ENCODE data around the gene ZNF148.
"Not testable (repeated sequence)": the region's sequence is repeated elsewhere in the genome, so short reads cannot be mapped to it uniquely, and the experiment has no call there.

ZNF148 gene, protein sequence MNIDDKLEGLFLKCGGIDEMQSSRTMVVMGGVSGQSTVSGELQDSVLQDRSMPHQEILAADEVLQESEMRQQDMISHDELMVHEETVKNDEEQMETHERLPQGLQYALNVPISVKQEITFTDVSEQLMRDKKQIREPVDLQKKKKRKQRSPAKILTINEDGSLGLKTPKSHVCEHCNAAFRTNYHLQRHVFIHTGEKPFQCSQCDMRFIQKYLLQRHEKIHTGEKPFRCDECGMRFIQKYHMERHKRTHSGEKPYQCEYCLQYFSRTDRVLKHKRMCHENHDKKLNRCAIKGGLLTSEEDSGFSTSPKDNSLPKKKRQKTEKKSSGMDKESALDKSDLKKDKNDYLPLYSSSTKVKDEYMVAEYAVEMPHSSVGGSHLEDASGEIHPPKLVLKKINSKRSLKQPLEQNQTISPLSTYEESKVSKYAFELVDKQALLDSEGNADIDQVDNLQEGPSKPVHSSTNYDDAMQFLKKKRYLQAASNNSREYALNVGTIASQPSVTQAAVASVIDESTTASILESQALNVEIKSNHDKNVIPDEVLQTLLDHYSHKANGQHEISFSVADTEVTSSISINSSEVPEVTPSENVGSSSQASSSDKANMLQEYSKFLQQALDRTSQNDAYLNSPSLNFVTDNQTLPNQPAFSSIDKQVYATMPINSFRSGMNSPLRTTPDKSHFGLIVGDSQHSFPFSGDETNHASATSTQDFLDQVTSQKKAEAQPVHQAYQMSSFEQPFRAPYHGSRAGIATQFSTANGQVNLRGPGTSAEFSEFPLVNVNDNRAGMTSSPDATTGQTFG

DNA sequence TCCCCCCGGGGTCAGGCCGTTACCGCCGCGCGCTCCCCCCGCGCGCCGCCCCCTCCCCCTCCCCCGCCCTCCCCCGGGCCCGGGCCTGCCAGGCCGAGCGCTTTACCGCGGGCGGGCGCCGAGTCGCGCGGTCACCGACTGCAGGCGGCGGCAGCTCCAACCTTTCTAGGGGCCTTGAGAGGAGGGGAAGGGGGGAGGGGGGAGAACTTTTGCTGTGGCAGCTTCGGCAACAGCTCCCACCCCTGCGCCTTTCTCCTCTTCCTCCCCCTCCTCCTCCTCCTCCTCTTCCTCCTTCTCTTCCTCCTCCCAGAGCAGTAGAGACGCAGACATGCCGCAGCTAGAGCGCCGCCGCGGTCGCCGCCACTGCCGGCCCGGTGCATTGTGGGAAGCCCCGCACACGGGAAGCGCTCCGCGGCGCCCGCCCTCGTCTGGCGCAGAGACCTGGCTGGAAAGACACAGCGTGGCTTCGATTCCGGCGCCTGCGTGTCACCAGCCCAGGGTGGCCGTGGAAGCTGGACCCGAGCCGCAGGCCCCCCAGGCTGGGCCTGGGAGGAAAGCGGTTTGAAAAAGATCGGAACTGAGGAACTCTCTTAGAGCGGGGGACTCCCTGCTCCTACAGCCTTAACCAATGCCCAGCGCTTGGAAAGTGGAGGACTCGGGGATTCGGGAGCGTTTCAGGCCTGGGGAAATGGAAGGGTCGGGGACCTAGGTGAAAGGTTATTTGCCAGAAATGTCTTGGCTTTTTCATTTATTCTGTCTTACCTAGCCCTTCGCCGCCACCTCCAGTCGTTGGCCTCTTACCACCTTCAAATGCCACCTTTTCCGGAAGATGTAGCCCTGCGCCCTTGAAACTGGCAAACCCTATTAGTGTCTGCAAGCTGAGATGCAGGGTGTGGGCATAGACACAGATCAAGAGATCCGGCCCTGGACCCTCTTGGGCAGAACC is at the start of gene ZNF148:
Gene ZNF148, minus strand, starts transcription at position 330 of the 946 bp plus-strand sequence. CDS start 61,685 bp downstream, outside the sequence.
- DNase-seq = peak; percentile 82

GRCh38 chr3:125418306-125418705 is 43.2 kb upstream of the ZNF148 start:
- DNase-seq = no peak

DNA sequence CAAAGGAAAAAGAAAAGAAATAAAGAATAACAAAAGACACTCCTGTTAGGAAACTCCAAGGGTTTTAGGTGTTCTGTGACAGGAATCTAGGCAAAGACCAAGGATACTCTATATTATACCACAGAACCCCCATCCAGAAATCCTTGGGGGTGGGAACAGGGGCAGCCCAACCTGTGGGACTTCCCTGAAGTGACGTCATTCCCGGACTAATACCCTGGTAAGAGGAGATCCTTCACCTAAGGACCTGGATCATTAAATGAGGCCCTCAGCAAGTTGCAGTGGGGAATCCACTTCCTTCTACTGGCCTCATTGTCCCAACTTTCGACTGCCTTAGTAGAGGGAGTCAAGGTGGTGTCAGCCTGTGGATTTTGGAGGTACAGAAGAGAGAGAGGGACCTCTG is 41.1 kb upstream of the ZNF148 start:
- DNase-seq = no peak

GRCh38 chr3:125414669-125415068 is 39.5 kb upstream of the ZNF148 start:
- DNase-seq = no peak

- no peak for DNase-seq
These were observed 35.8 kb upstream of the ZNF148 start for GRCh38 chr3:125410922-125411321.

DNA sequence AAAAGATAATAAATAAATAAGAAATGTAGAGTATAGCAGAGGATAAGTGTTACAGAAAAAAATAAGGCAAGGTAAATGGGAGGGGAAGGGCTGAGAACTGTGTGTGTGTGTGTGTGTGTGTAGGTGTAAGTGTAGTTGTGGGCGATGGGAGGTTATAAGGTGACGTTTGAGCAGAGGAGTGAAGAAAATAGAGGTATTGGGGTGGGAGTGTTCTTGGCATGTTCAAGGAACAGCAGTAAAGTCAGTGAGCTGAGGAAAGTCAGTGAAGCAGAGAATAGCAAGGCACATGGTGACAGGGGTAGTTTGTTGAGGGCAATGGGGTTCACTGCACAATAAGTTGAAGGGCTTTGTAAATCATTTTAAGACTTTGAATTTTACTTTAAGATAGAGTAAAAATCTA is 30.9 kb upstream of the ZNF148 start:
- peak; percentile 93 for DNase-seq

GRCh38 chr3:125405515-125405914 is 30.4 kb upstream of the ZNF148 start:
- not testable (repeated sequence) for DNase-seq

GRCh38 chr3:125403789-125404188 is 28.7 kb upstream of the ZNF148 start:
- DNase-seq = peak; percentile 50

GRCh38 chr3:125402639-125403038 is 27.5 kb upstream of the ZNF148 start:
- DNase-seq = no peak

- DNase-seq = peak; percentile 91
These were observed 26.3 kb upstream of the ZNF148 start for GRCh38 chr3:125401402-125401801.

- no peak for DNase-seq
These were observed 23.8 kb upstream of the ZNF148 start for GRCh38 chr3:125398952-125399351.

GRCh38 chr3:125395091-125395490 is 20.0 kb upstream of the ZNF148 start:
- no peak for DNase-seq

DNA sequence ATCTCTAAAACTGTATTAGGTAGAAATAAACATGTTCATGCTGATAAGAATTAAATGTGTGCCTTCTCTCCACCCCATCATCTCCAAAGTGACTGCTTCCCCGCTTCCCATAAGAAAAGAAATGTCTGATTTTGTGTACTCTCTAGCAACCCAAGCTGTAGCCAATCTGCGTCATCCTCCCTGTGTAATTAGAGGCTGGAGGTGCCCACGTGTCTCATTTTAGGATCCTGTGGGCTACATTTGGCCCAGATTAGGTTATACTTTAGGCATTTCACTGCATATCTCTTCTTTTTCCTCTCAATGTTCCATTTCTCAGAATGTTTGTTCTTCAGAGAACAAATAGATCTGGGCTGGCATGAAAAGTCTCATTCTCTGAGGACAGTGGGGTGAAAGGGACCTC is 19.3 kb upstream of the ZNF148 start:
- DNase-seq = no peak

- no peak for DNase-seq
These were observed 14.2 kb upstream of the ZNF148 start for GRCh38 chr3:125389282-125389681.

DNA sequence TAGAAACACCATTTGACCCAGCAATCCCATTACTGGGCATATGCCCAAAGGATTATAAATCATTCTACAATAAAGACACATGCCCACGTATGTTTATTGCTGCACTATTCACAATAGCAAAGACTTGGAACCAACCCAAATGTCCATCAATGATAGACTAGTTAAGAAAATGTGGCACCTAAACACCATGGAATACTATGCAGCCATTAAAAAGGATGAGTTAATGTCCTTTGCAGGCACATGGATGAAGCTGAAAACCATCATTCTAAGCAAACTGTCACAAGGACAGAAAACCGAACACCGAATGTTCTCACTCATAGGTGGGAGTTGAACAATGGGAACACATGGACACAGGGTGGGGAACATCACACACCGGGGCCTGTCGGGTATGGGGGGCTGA is 13.2 kb upstream of the ZNF148 start:
- DNase-seq = not testable (repeated sequence)

GRCh38 chr3:125386811-125387210 is 11.7 kb upstream of the ZNF148 start:
- peak; percentile 88 for DNase-seq

- no peak for DNase-seq
These were observed 8.6 kb upstream of the ZNF148 start for GRCh38 chr3:125383744-125384143.

DNA sequence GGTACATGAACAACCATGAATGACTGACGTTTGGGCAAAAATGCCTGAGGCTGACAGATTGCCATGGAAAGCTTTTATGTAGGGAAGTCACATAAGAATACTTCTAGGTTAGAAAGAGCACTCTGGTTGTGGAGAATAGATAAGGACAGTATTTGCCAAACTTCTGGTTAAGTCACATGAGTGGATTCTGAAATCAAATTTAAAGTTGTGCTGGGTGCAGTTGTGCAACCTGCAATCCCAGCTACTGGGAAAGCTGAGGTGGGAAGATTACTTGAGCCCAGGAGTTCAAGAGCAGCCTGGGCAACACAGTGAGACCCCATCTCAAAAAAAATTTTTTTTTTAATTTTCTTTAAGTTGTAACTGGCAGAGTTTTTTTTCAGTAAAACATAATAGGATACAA is 7.2 kb upstream of the ZNF148 start:
- no peak for DNase-seq

- DNase-seq = peak; percentile 49
These were observed 6.6 kb upstream of the ZNF148 start for GRCh38 chr3:125381743-125382142.

DNA sequence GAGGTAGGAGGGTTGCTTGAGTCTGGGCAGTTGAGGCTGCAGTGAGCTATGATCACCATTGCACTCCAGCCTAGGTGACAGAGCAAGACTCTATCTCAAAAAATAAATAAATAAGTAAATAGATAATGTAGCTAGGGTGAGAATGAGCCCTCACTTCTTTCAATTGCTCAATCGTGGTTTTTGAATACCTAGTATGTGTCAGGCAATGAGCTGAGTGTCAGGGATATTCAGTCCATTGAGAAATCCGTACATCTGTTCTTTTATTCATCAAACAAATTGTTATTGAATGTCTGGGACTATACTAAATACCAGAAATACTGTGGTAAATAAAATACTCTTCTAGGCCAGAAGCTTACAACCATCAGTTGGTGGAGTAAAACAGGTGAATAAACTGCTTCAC is 6.2 kb upstream of the ZNF148 start:
- DNase-seq = no peak

DNA sequence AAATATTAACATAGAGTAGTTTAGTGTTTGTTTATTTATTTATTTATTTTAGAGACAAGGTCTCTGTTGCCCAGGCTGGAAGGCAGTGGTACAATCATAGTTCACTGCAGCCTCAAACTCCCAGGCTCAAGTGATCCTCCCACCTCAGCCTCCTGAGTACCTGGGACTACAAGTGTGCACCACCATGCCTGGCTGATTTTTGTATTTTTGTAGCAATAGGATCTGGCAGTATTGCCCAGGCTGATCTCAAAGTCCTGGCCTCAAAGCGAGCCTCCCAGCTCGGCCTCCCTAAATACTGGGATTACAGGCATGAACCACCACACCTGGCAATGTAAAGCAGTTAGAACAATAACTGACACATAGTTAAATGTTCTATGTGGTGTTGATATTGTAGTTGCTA is 4.4 kb upstream of the ZNF148 start:
- DNase-seq = no peak

- DNase-seq = no peak
These were observed 3.6 kb upstream of the ZNF148 start for GRCh38 chr3:125378762-125379161.

All from kidney glomerular epithelial cell (primary cell).